Fibroblast of skin of left quadriceps (primary cell): ENCODE results near the gene VEPH1.

Experiments used
- DNase-seq, 2 experiments: peaks; one replicate each; pipeline ENCODE4 v3.0.0-alpha.2; 2013; ENCODE audit warnings: low read depth in 2 of 2

VEPH1 gene

GRCh38 chr3:157429708-157430107, 73.5 kb downstream of the VEPH1 start:
- no peak for DNase-seq

- DNase-seq: peak; percentile 62 to 68
Measured at GRCh38 chr3:157428853-157429252, 74.4 kb downstream of the VEPH1 start.

- DNase-seq: no peak
Measured at GRCh38 chr3:157427901-157428300, 75.3 kb downstream of the VEPH1 start.

GRCh38 chr3:157423337-157423736, 79.9 kb downstream of the VEPH1 start:
- DNase-seq: no peak

GRCh38 chr3:157420606-157421130, 82.5 kb downstream of the VEPH1 start:
- DNase-seq: no peak

- no peak for DNase-seq
Measured at GRCh38 chr3:157418104-157418503, 85.1 kb downstream of the VEPH1 start.

- DNase-seq: no peak
Measured at GRCh38 chr3:157417247-157417646, 86.0 kb downstream of the VEPH1 start.

- DNase-seq: no peak
Measured at GRCh38 chr3:157416347-157417087, 86.7 kb downstream of the VEPH1 start.

- no peak for DNase-seq
Measured at GRCh38 chr3:157414861-157415260, 88.4 kb downstream of the VEPH1 start.

- DNase-seq: no peak
Measured at GRCh38 chr3:157412323-157412855, 90.8 kb downstream of the VEPH1 start.

GRCh38 chr3:157410945-157411344, 92.3 kb downstream of the VEPH1 start:
- DNase-seq: no peak

- DNase-seq: no peak
Measured at GRCh38 chr3:157409516-157409915, 93.7 kb downstream of the VEPH1 start.

- no peak for DNase-seq
Measured at GRCh38 chr3:157408499-157409149, 94.6 kb downstream of the VEPH1 start.

- DNase-seq: no peak
Measured at GRCh38 chr3:157407769-157408168, 95.4 kb downstream of the VEPH1 start.

- no peak for DNase-seq
Measured at GRCh38 chr3:157406394-157406793, 96.8 kb downstream of the VEPH1 start.

GRCh38 chr3:157405457-157405856, 97.8 kb downstream of the VEPH1 start:
- peak; percentile 63 to 71 for DNase-seq

GRCh38 chr3:157404381-157404780, 98.8 kb downstream of the VEPH1 start:
- no peak for DNase-seq

- no peak for DNase-seq
Measured at GRCh38 chr3:157398598-157398997, 104.6 kb downstream of the VEPH1 start.

GRCh38 chr3:157394411-157394810, 108.8 kb downstream of the VEPH1 start:
- no peak for DNase-seq

- DNase-seq: no peak
Measured at GRCh38 chr3:157393113-157393512, 110.1 kb downstream of the VEPH1 start.

GRCh38 chr3:157392104-157392503, 111.1 kb downstream of the VEPH1 start:
- no peak for DNase-seq

GRCh38 chr3:157390713-157391515, 112.3 kb downstream of the VEPH1 start:
- no peak for DNase-seq
